HepG2 (cell line): Measurements from ENCODE around the gene OR2C1. TPM values are rescaled to one million over a fixed set of nuclear protein-coding genes. Genes with fewer than 3 reads are reported as not detected.

Experiments used
- BRD4 ChIP-seq: sonication (generic); formaldehyde crosslinking; IDR thresholded peaks from 2 replicates; pipeline ENCODE4 v1.4.0; 2020; ENCODE audit warnings: missing genetic modification reagents
- DDIT3 ChIP-seq: sonication (generic); formaldehyde crosslinking; IDR thresholded peaks from 2 replicates; pipeline ENCODE4 v1.4.0; 2020; ENCODE audit warnings: mild to moderate bottlenecking, missing genetic modification reagents
- EED ChIP-seq: sonication (generic); formaldehyde crosslinking; IDR thresholded peaks from 2 replicates; pipeline ENCODE4 v1.5.0; 2020; ENCODE audit warnings: mild to moderate bottlenecking, missing genetic modification reagents
- GLI4 ChIP-seq: sonication (generic); formaldehyde crosslinking; IDR thresholded peaks from 2 replicates; pipeline ENCODE4 v1.5.1; 2020; ENCODE audit warnings: missing genetic modification reagents, mild to moderate bottlenecking, moderate library complexity, borderline replicate concordance
- HNRNPUL1 ChIP-seq: fragments of 200-400 bp; formaldehyde crosslinking; IDR thresholded peaks from 2 replicates; pipeline ENCODE4 v1.6.1; 2017; ENCODE audit warnings: low read depth, mild to moderate bottlenecking, low read length, moderate library complexity
- KLF6 ChIP-seq: IDR thresholded peaks from 2 replicates; pipeline ENCODE4 v1.8.0; 2016; ENCODE audit warnings: missing biosample characterization, missing genetic modification reagents
- MAFF ChIP-seq: IDR thresholded peaks from 2 replicates; pipeline ENCODE4 v1.6.1; 2011; ENCODE audit warnings: low read depth, low read length, improper control_type of control experiment
- PCBP2 ChIP-seq: fragments of 200-400 bp; formaldehyde crosslinking; optimal IDR thresholded peaks from 2 replicates; pipeline ENCODE3; 2018; ENCODE audit warnings: low read length, low read depth; ENCODE audit not compliant: poor library complexity, severe bottlenecking
- PHF20 ChIP-seq: sonication (generic); formaldehyde crosslinking; IDR thresholded peaks from 2 replicates; pipeline ENCODE4 v1.5.0; 2020; ENCODE audit warnings: mild to moderate bottlenecking, missing genetic modification reagents
- PRMT3 ChIP-seq: sonication (generic); formaldehyde crosslinking; IDR thresholded peaks from 2 replicates; pipeline ENCODE4 v1.8.1; 2022; ENCODE audit warnings: low read depth, mild to moderate bottlenecking, moderate library complexity, missing genetic modification reagents, borderline replicate concordance
- RFX3 ChIP-seq: IDR thresholded peaks from 2 replicates; pipeline ENCODE4 v1.6.1; 2016; ENCODE audit warnings: missing biosample characterization, missing genetic modification reagents
- TFDP2 ChIP-seq: sonication (generic); formaldehyde crosslinking; IDR thresholded peaks from 2 replicates; pipeline ENCODE4 v1.4.0; 2020; ENCODE audit warnings: missing genetic modification reagents
- XRCC5 ChIP-seq: fragments of 200-400 bp; formaldehyde crosslinking; optimal IDR thresholded peaks from 2 replicates; pipeline ENCODE3; 2017; ENCODE audit warnings: mild to moderate bottlenecking, low read length
- YY1 ChIP-seq: IDR thresholded peaks from 2 replicates; pipeline ENCODE4 v1.6.1; 2011; ENCODE audit warnings: low read length, low read depth, moderate library complexity, mild to moderate bottlenecking; ENCODE audit not compliant: insufficient read depth, insufficient replicate concordance
- ZBTB26 ChIP-seq: IDR thresholded peaks from 2 replicates; pipeline ENCODE4 v1.6.1; 2016; ENCODE audit warnings: missing compliant biosample characterization, missing genetic modification reagents, borderline replicate concordance
- ZEB1 ChIP-seq: IDR thresholded peaks from 2 replicates; pipeline ENCODE4 v1.6.1; 2012; ENCODE audit warnings: mild to moderate bottlenecking, low read depth, inconsistent platforms; ENCODE audit not compliant: insufficient replicate concordance
- ZFP62 ChIP-seq: sonication (generic); formaldehyde crosslinking; IDR thresholded peaks from 2 replicates; pipeline ENCODE4 v1.4.0; 2020; ENCODE audit warnings: missing genetic modification reagents
- ZIK1 ChIP-seq: sonication (generic); formaldehyde crosslinking; IDR thresholded peaks from 2 replicates; pipeline ENCODE4 v1.5.0; 2020; ENCODE audit warnings: mild to moderate bottlenecking, low read depth, missing genetic modification reagents, borderline replicate concordance
- ZNF17 ChIP-seq: sonication (generic); formaldehyde crosslinking; IDR thresholded peaks from 2 replicates; pipeline ENCODE4 v1.5.0; 2020; ENCODE audit warnings: mild to moderate bottlenecking, missing genetic modification reagents
- ZNF292 ChIP-seq: sonication (generic); formaldehyde crosslinking; IDR thresholded peaks from 2 replicates; pipeline ENCODE4 v1.8.1; 2022; ENCODE audit warnings: mild to moderate bottlenecking, low read depth, missing genetic modification reagents, borderline replicate concordance
- ZNF451 ChIP-seq: sonication (generic); formaldehyde crosslinking; IDR thresholded peaks from 2 replicates; pipeline ENCODE4 v1.5.0; 2020; ENCODE audit warnings: mild to moderate bottlenecking, missing genetic modification reagents
- ZNF616 ChIP-seq: sonication (generic); formaldehyde crosslinking; IDR thresholded peaks from 2 replicates; pipeline ENCODE4 v1.5.0; 2020; ENCODE audit warnings: low read depth, mild to moderate bottlenecking, missing genetic modification reagents
- ZNF652 ChIP-seq: IDR thresholded peaks from 2 replicates; pipeline ENCODE4 v1.6.1; 2016; ENCODE audit warnings: low read depth, borderline replicate concordance
- ZNF878 ChIP-seq: sonication (generic); formaldehyde crosslinking; IDR thresholded peaks from 2 replicates; pipeline ENCODE4 v1.8.1; 2023; ENCODE audit warnings: mild to moderate bottlenecking, missing genetic modification reagents, moderate library complexity
- ZNF883 ChIP-seq: sonication (generic); formaldehyde crosslinking; IDR thresholded peaks from 2 replicates; pipeline ENCODE4 v1.5.1; 2020; ENCODE audit warnings: mild to moderate bottlenecking, missing genetic modification reagents; ENCODE audit errors: not compliant biosample characterization
- ZSCAN29 ChIP-seq: sonication (generic); formaldehyde crosslinking; conservative IDR thresholded peaks from 2 replicates; pipeline ENCODE4 v1.4.0; 2020; ENCODE audit warnings: mild to moderate bottlenecking, missing genetic modification reagents
- polyA plus RNA-seq, 8 experiments: library from polyadenylated mRNA; depleted of rRNA in 3 of 8; stranded (reverse) in 7 of 8; unstranded in 1 of 8; fragments of >200 nt; fragmentation: Illumina TruSeq in 4 of 8; extraction: Trizol in 4 of 8; gene quantifications; 2 replicates each; pipeline versions ENCODE4 v1.2.1 to v1.2.3, GENCODE V29; 2011 to 2016; ENCODE audit warnings: low read depth in 4 of 8, missing spikeins in 1 of 8, mixed read lengths in 1 of 8; ENCODE audit not compliant: insufficient read depth in 1 of 8
- total RNA-seq, 5 experiments: library from RNA; depleted of rRNA; stranded (reverse); fragments of >200 nt; fragmentation: Illumina TruSeq; extraction: Trizol; gene quantifications; 2 replicates each; pipeline ENCODE4 v1.2.3, GENCODE V29; 2016; ENCODE audit warnings: low read depth in 1 of 5
- TF ChIP-seq, protein P1 (sequence below): sonication (generic); formaldehyde crosslinking; IDR thresholded peaks from 2 replicates; pipeline ENCODE4 v1.5.0; 2020; ENCODE audit warnings: missing genetic modification reagents

OR2C1 gene
- total and polyA plus RNA-seq, 2 of the 13 experiments (the other 11 are each of a cell fraction or from before 2014, with no cell fraction given): not detected

- TF ChIP-seq ZNF292 (CRISPR knock-in tag) (no peak), RFX3 (no peak), ZNF17 (CRISPR knock-in tag) (no peak), EED (CRISPR knock-in tag) (peak; percentile 71; the same call in 1 of the 2 replicates), KLF6 (peak; percentile 88; the same call in 1 of the 2 replicates), BRD4 (CRISPR knock-in tag) (peak; percentile 68), TFDP2 (CRISPR knock-in tag) (no peak), PCBP2 (no peak), PHF20 (CRISPR knock-in tag) (peak; percentile 85), ZNF616 (CRISPR knock-in tag) (peak; percentile 81; the same call in 1 of the 2 replicates), DDIT3 (CRISPR knock-in tag) (no peak), GLI4 (CRISPR knock-in tag) (no peak; the same call in 1 of the 2 replicates), MAFF (no peak), ZNF652 (CRISPR knock-in tag) (no peak), YY1 (no peak), PRMT3 (CRISPR knock-in tag) (0 out of 2 replicates have a peak, but pooled peaks have one; percentile 72), ZSCAN29 (no peak), XRCC5 (peak; percentile 94), ZNF883 (CRISPR knock-in tag) (peak; percentile 52), ZIK1 (CRISPR knock-in tag) (no peak), ZNF451 (peak; percentile 89), ZBTB26 (CRISPR knock-in tag) (peak; percentile 35; the same call in 1 of the 2 replicates), ZNF878 (CRISPR knock-in tag) (no peak), ZEB1 (no peak), HNRNPUL1 (peak; percentile 46; the same call in 1 of the 2 replicates), ZFP62 (CRISPR knock-in tag) (no peak)
- TF ChIP-seq, protein P1, sequence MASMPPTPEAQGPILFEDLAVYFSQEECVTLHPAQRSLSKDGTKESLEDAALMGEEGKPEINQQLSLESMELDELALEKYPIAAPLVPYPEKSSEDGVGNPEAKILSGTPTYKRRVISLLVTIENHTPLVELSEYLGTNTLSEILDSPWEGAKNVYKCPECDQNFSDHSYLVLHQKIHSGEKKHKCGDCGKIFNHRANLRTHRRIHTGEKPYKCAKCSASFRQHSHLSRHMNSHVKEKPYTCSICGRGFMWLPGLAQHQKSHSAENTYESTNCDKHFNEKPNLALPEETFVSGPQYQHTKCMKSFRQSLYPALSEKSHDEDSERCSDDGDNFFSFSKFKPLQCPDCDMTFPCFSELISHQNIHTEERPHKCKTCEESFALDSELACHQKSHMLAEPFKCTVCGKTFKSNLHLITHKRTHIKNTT (CRISPR knock-in tag): no peak
These were observed 45.3 kb downstream of the OR2C1 start, which contains the start of the genes ZNF174 and ZSCAN32 (continued) for GRCh38 chr16:3400779-3401688.
